ENCODE measurements around the gene PDXK. TPM values are rescaled to one million over a fixed set of nuclear protein-coding genes. Genes with fewer than 3 reads are reported as not detected.
"Not testable (repeated sequence)": the region's sequence is repeated elsewhere in the genome, so short reads cannot be mapped to it uniquely, and the experiment has no call there.

The PDXK gene
- total RNA-seq = 26.0 TPM

DNA sequence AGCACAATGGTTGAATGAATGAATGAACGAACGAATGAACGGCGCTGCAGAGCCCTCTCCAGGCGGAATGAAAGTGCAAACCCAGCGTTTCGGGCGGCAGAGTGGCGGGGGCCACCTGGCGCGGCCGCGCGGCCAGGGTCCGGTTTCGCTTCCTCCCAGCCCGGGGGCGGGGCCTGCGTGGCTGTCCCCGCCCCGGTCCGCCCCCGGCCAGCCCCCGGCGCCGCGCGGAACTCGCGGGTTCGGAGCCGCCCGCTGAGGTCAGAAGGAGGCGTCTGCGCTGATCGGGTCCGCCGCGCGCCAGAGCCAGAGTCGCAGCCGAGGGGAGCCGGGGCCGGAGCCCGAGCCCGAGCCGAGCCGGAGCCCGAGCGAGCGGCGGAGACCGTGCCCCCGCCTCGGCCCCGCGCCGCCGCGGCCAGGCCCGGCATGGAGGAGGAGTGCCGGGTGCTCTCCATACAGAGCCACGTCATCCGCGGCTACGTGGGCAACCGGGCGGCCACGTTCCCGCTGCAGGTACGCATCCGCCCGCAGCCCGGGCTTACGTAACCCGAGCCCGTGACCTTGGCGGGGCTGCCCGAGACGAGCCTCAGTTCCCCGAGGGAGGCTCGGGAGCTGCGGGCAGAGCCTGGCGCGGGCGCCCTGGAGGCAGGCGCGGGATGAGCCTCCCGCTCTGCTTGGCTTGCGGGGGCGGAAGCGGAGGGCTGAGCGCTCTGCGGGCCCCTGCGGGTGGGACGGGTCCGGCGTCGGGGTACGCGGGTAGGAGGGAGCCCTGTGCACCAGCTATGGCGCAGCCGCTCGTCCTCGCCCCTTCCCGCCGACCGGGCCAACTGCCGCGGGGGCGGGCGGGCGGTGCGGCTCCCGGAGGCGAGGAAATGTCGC is at the start of gene PDXK:
PDXK (plus strand) TSS at position 258 of the 876 bp plus-strand sequence; CDS start at position 424, 166 bp downstream.
- Histone ChIP-seq H3K4me1 (ENCODE audit: insufficient read depth, low read length) (peaks cover 51% of the 10 kb centered on the region), H3K9me3 (ENCODE audit: low read depth, low read length) (no peaks in the 10 kb centered on the region), H3K4me3 (ENCODE audit: low read length) (peak within 1 kb of the TSS; percentile 82), H3K27me3 (ENCODE audit: insufficient read depth, low read length) (no peaks in the 10 kb centered on the region)

DNA sequence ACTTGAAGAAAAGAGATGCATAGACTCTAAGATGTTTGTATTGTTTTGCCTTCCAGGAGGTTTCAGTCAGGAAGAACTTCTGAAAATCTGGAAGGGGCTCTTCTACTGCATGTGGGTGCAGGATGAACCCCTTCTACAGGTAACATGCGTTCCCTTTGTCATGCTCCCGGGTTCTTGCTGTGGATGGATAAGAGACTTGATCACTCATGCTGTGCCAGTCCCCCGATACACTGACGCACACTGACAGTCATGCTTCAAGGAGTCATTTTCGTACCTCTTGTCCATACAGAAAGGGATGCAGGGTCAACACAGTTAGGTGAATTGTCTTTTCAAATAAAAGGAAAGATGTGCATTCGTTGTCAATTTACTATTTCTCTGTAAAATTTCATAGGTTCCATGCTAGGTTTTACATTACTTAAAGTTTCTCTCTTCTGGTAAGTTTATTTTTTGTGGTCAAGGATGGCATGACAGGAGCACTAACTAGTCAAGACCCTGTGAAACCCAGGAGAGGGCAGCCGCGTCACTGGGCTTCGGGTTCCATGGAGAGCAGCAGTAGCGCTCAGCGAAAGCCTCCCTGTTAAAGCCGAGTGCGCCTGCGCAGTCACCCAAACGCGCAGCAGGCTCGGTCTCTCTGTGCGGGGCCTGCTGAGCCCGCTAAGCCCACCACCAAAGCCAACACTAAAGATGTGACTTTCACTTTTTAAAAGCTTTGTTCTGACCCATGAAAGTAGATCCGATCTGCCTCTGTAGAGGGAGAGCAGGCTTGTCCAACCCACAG is 48.9 kb upstream of the PDXK start:
- Histone ChIP-seq H3K27me3 (ENCODE audit: insufficient read depth, low read length) (no peaks in the 10 kb centered on the region), H3K4me1 (ENCODE audit: insufficient read depth, low read length) (no peaks in the 10 kb centered on the region), H3K9me3 (ENCODE audit: low read depth, low read length) (no peaks in the 10 kb centered on the region), H3K4me3 (ENCODE audit: low read length) (no peak overlapping the region)

DNA sequence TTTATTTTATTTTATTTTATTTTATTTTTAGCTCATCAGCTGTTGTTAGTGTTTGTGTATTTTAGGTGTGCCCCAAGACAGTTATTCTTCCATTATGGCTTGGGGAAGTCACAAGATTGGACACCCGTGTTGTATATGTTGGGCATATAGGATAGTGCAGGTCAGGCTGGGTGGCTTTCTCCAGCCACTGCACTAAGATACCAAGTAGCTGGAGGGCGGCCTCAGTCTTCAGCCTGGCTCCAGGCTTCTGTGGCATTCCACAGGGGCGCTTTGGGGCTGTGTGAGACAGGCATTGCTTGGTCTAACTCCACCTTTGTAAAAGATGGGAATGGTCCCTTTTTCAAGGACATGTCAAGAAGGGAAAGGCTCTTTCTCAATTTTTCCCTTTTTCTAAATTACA is 43.1 kb upstream of the PDXK start:
- H3K4me1 ChIP-seq (ENCODE audit: insufficient read depth, low read length) = no peaks in the 10 kb centered on the region

DNA sequence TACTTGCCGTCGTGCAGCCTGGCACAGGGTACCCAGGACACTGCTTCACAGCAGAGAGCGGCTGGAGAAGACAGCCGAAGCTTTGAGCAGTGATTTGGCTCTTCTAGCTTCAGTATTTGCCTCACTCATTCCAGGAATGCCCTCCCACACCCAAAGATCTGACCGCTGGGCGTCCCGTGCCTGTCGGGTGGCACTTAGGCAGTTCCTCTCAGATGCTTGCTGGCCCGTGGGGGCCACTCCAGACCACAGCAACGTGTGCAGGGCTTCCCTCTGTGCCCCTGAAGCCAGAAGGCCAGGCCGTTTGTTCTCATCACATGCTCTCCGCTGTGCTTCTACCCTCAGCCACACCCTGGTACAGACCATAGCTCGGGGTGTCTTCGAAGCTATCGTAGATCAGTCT is 42.5 kb upstream of the PDXK start:
- H3K9me3 ChIP-seq (ENCODE audit: low read depth, low read length) = no peaks in the 10 kb centered on the region
- H3K27me3 ChIP-seq (ENCODE audit: insufficient read depth, low read length) = no peaks in the 10 kb centered on the region
- no peak overlapping the region for H3K4me3 ChIP-seq (ENCODE audit: low read length)
- no peaks in the 10 kb centered on the region for H3K4me1 ChIP-seq (ENCODE audit: insufficient read depth, low read length)

More for the DNA sequence above, 43.1 kb upstream of the PDXK start:
- Histone ChIP-seq H3K9me3 (ENCODE audit: low read depth, low read length) (no peaks in the 10 kb centered on the region), H3K27me3 (ENCODE audit: insufficient read depth, low read length) (no peaks in the 10 kb centered on the region), H3K4me3 (ENCODE audit: low read length) (no peak overlapping the region)

DNA sequence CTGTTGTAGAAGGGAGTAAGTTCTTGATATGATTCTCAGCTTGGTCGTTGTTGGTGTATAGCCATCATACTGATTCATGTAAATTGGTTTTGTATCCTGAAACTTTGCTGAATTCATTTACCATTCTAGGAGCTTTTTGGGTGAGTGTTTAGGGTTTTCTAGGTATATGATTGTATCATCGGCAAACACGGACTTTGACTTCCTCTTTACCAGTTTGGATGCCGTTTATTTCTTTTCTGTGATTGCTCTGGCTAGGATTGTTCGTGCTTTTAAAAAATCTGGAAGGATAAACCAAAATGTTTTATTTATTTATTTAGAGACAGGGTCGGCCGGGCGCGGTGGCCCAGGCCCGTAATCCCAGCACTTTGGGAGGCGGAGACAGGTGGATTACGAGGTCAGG is 39.0 kb upstream of the PDXK start:
- no peaks in the 10 kb centered on the region for H3K4me1 ChIP-seq (ENCODE audit: insufficient read depth, low read length)
- no peaks in the 10 kb centered on the region for H3K27me3 ChIP-seq (ENCODE audit: insufficient read depth, low read length)
- H3K9me3 ChIP-seq (ENCODE audit: low read depth, low read length) = no peaks in the 10 kb centered on the region
- H3K4me3 ChIP-seq (ENCODE audit: low read length) = no peak overlapping the region

DNA sequence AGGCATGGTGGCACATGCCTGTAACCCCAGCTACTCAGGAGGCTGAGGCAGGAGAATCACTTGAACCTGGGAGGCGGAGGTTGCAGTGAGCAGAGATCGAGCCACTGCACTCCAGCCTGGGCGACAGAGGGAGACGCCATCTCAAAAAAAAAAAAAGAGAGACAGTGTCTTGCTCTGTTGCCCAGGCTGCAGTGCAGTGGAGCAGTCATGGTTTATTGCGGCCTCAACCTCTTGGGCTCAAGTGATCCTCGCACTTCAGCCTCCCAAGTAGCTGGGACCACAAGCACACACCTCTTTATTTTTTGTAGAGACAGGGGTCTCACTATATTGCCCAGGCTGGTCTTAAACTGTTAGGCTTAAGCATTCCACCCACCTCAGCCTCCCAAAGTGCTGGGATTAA is 38.5 kb upstream of the PDXK start:
- not testable (repeated sequence) for H3K27me3 ChIP-seq (ENCODE audit: insufficient read depth, low read length); H3K4me1 ChIP-seq (ENCODE audit: insufficient read depth, low read length); H3K9me3 ChIP-seq (ENCODE audit: low read depth, low read length); H3K4me3 ChIP-seq (ENCODE audit: low read length)

GRCh38 chr21:43681650-43682049 is 37.3 kb upstream of the PDXK start:
- Histone ChIP-seq H3K4me3 (ENCODE audit: low read length) (no peak overlapping the region), H3K27me3 (ENCODE audit: insufficient read depth, low read length) (no peaks in the 10 kb centered on the region), H3K4me1 (ENCODE audit: insufficient read depth, low read length) (no peaks in the 10 kb centered on the region), H3K9me3 (ENCODE audit: low read depth, low read length) (no peaks in the 10 kb centered on the region)

DNA sequence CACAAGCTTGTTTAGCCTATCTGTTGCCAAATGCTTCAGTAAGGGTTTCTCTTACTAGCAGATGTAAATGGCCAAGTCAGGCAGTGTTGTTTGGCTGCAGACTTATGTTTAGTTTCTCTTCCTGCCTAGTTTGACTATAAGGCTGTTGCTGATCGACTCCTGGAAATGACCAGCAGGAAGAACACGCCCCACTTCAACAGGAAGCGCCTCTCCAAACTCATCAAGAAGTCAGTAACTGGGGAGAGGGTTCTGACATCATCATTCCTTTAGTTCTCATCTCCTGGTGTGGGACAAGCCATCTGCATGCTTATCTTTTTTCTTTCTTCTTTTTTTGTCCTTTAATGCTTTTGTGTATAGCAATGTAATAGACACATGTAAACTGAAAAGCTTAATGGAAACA is 34.5 kb upstream of the PDXK start:
- no peaks in the 10 kb centered on the region for H3K9me3 ChIP-seq (ENCODE audit: low read depth, low read length)
- no peaks in the 10 kb centered on the region for H3K27me3 ChIP-seq (ENCODE audit: insufficient read depth, low read length)
- H3K4me3 ChIP-seq (ENCODE audit: low read length) = no peak overlapping the region
- H3K4me1 ChIP-seq (ENCODE audit: insufficient read depth, low read length) = peaks cover 13% of the 10 kb centered on the region

DNA sequence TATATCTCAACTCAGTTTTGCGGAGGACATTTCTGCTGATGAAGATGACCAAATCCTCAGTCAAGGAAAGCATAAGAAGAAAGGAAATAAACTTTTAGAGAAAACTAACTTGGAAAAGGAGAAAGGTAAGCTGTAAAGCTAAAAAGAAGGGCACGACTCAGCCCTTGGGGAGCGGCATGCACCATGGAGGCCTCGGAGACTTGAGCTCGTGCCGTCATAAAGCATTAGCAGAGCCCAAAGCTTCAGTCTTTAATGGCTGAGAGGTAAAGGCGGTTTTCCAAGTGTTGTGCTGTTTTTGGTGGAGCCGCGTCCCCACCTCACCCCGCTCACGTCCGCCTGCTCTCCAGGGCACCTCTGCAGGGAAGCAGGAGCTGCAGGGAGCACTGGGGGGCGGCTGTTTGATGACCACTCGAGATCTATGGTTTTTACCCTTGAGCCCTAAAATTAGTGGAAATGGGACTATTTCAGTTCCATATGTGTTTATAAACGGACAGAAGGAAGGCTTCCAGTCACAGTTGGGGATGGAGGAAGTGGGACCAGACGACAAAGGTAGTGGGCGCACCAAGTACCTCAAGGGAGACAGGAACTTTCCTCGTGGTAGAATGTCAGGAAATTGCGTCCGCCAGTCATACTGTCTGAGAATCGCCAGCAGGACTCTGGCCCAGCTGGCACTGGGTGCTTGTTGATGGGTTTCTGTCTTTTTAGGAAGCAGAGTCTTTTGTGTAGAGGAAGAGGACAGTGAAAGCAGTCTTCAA is 31.9 kb upstream of the PDXK start:
- Histone ChIP-seq H3K27me3 (ENCODE audit: insufficient read depth, low read length) (no peaks in the 10 kb centered on the region), H3K4me1 (ENCODE audit: insufficient read depth, low read length) (peaks cover 13% of the 10 kb centered on the region), H3K4me3 (ENCODE audit: low read length) (no peak overlapping the region), H3K9me3 (ENCODE audit: low read depth, low read length) (no peaks in the 10 kb centered on the region)

GRCh38 chr21:43687566-43688399 is 31.1 kb upstream of the PDXK start:
- Histone ChIP-seq H3K27me3 (ENCODE audit: insufficient read depth, low read length) (no peaks in the 10 kb centered on the region), H3K9me3 (ENCODE audit: low read depth, low read length) (no peaks in the 10 kb centered on the region), H3K4me3 (ENCODE audit: low read length) (no peak overlapping the region), H3K4me1 (ENCODE audit: insufficient read depth, low read length) (peaks cover 13% of the 10 kb centered on the region)

GRCh38 chr21:43688906-43689305 is 30.0 kb upstream of the PDXK start:
- no peaks in the 10 kb centered on the region for H3K9me3 ChIP-seq (ENCODE audit: low read depth, low read length)
- H3K4me3 ChIP-seq (ENCODE audit: low read length) = no peak overlapping the region
- H3K4me1 ChIP-seq (ENCODE audit: insufficient read depth, low read length) = peaks cover 13% of the 10 kb centered on the region
- no peaks in the 10 kb centered on the region for H3K27me3 ChIP-seq (ENCODE audit: insufficient read depth, low read length)

DNA sequence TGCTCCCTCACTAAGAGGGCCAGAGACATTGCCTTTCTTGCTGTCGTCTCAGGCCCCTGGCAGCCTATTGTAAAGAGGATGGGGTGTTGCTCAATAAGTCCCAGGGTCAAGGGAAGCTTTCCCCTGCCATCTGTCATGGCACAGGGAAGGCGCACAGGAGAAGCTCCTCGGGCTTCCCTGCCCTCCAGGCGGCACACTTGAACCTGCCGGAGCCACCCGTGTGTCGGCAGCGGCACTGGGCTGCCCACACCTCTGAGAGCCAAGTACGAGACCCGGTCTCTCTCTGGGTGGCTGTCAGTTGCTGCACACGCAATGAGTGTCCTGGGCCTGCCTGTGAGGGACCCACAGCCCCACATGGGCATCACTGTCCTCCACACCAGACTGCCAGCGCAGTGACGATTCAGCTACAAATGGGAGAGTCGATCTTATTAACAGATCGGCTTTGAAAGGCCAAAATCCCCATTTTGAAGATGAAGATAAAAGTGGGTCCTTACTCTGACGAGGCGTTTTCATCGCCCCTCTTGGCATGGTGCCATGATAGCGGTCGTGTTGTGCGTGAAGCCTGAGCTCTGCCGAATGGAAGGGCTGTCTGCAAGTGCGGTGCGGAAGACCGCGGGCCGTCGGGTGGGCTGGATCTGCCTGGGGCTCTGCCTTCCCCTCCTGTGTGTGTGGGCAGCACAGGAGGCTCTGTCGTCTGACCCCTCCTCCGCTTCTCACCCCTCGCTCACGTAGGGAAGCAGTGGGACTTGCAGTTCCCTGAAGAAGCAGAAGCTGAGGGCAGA is 29.2 kb upstream of the PDXK start:
- peaks cover 13% of the 10 kb centered on the region for H3K4me1 ChIP-seq (ENCODE audit: insufficient read depth, low read length)
- no peak overlapping the region for H3K4me3 ChIP-seq (ENCODE audit: low read length)
- no peaks in the 10 kb centered on the region for H3K27me3 ChIP-seq (ENCODE audit: insufficient read depth, low read length)
- H3K9me3 ChIP-seq (ENCODE audit: low read depth, low read length) = no peaks in the 10 kb centered on the region

DNA sequence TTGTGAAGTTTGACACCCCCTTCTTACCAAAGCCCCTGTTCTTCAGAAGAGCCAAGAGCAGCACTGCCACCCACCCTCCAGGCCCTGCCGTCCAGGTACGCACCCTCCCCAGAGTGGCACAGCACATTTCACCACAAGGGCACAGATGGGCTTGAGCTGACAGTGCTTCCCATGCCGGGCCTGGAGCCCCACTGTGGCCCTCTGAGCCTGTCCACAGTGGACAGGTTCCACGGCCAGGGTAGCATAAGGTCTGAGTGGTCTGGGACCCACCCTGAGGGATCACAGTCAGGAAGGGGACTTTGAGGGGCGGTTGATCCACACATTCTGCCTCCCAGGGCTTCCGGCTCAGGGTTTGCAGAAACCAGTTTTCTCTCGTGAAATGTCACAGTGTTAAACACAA is 28.6 kb upstream of the PDXK start:
- peaks cover 13% of the 10 kb centered on the region for H3K4me1 ChIP-seq (ENCODE audit: insufficient read depth, low read length)
- no peaks in the 10 kb centered on the region for H3K9me3 ChIP-seq (ENCODE audit: low read depth, low read length)
- H3K27me3 ChIP-seq (ENCODE audit: insufficient read depth, low read length) = no peaks in the 10 kb centered on the region
- no peak overlapping the region for H3K4me3 ChIP-seq (ENCODE audit: low read length)

Measured in mononuclear cell (primary cell).